Liver (tissue), 3 donors: ENCODE results near the gene POLR2C.

ENCODE experiments used
- FOXA2 ChIP-seq: IDR thresholded peaks from 2 replicates; pipeline ENCODE4 v1.6.1; 2016; ENCODE audit warnings: antibody characterized with exemption
- REST ChIP-seq: IDR thresholded peaks from 2 replicates; pipeline ENCODE4 v1.6.1; 2016; ENCODE audit warnings: antibody characterized with exemption, mild to moderate bottlenecking
- TAF1 ChIP-seq: conservative IDR thresholded peaks from 2 replicates; pipeline ENCODE4 v1.6.1; 2016; ENCODE audit warnings: antibody characterized with exemption, mild to moderate bottlenecking
- TF ChIP-seq, protein P1 (sequence below): fragments of 150-350 bp; IDR thresholded peaks from 2 replicates; pipeline ENCODE4 v1.5.1; 2017; ENCODE audit warnings: improper control_type of control experiment, low read depth, low read length; ENCODE audit not compliant: missing input control
- donor health status: healthy.
- donor health status: healthy.

GRCh38 chr16:57447186-57447962, 15.1 kb upstream of the POLR2C start, which contains the start of the genes CIAPIN1 and COQ9:
- TF ChIP-seq FOXA2 (no peak), REST (peak; percentile 82), TAF1 (peak; percentile 85)
- TF ChIP-seq, protein P1, sequence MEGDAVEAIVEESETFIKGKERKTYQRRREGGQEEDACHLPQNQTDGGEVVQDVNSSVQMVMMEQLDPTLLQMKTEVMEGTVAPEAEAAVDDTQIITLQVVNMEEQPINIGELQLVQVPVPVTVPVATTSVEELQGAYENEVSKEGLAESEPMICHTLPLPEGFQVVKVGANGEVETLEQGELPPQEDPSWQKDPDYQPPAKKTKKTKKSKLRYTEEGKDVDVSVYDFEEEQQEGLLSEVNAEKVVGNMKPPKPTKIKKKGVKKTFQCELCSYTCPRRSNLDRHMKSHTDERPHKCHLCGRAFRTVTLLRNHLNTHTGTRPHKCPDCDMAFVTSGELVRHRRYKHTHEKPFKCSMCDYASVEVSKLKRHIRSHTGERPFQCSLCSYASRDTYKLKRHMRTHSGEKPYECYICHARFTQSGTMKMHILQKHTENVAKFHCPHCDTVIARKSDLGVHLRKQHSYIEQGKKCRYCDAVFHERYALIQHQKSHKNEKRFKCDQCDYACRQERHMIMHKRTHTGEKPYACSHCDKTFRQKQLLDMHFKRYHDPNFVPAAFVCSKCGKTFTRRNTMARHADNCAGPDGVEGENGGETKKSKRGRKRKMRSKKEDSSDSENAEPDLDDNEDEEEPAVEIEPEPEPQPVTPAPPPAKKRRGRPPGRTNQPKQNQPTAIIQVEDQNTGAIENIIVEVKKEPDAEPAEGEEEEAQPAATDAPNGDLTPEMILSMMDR: no peak
